CD14-positive monocyte (primary cell): ENCODE data around the gene LTV1. TPM values are rescaled to one million over a fixed set of nuclear protein-coding genes. Genes with fewer than 3 reads are reported as not detected.

Experiments used
- DNase-seq, 3 donors: peaks; one replicate each; pipeline ENCODE4 v3.0.0-alpha.2; 2011 to 2022
- H2AFZ ChIP-seq: 2 replicates; pipeline ENCODE4 v1.6.0; 2012; ENCODE audit warnings: mild to moderate bottlenecking, low read depth, low read length, inconsistent platforms; ENCODE audit not compliant: insufficient read depth, poor library complexity, severe bottlenecking
- H3K27ac ChIP-seq, 2 donors: 1 replicate in 1 of 2; 2 replicates in 1 of 2; pipeline ENCODE4 v1.5.1; 2012 to 2013; ENCODE audit warnings: low read length in 2 of 2, control low read depth in 1 of 2, inconsistent platforms in 1 of 2, low read depth in 1 of 2, mild to moderate bottlenecking in 1 of 2
- H3K27me3 ChIP-seq, 2 donors: one replicate each; pipeline versions ENCODE4 v1.6.0 to v1.6.1; 2011 to 2013; ENCODE audit warnings: low read length in 2 of 2; ENCODE audit not compliant: control insufficient read depth in 2 of 2, insufficient read depth in 2 of 2
- H3K36me3 ChIP-seq, 2 donors: replicated peaks in 1 of 2; 1 replicate in 1 of 2; 2 replicates in 1 of 2; pipeline versions ENCODE4 v1.5.1 to v1.6.1; 2012 to 2013; ENCODE audit warnings: low read length in 2 of 2, control low read depth in 1 of 2, inconsistent platforms in 1 of 2, mild to moderate bottlenecking in 1 of 2; ENCODE audit not compliant: insufficient read depth in 2 of 2, control insufficient read depth in 1 of 2
- H3K4me1 ChIP-seq, 2 donors: 1 replicate in 1 of 2; 2 replicates in 1 of 2; pipeline versions ENCODE4 v1.5.1 to v1.6.1; 2012 to 2013; ENCODE audit warnings: low read length in 2 of 2, control low read depth in 1 of 2, inconsistent platforms in 1 of 2, mild to moderate bottlenecking in 1 of 2, moderate library complexity in 1 of 2; ENCODE audit not compliant: insufficient read depth in 2 of 2, control insufficient read depth in 1 of 2
- H3K4me2 ChIP-seq: replicated peaks from 2 replicates; pipeline ENCODE3; 2012; ENCODE audit warnings: low read length, moderate library complexity, mild to moderate bottlenecking; ENCODE audit not compliant: poor library complexity, severe bottlenecking; ENCODE audit errors: extremely low read depth
- H3K4me3 ChIP-seq, 3 experiments: fragments of 200-600 bp in 1 of 3; sonication (generic) in 1 of 3; replicated peaks in 1 of 3; 1 replicate in 2 of 3; 2 replicates in 1 of 3; pipeline ENCODE4 v1.5.1; 2011 to 2013; ENCODE audit warnings: low read length in 3 of 3, mild to moderate bottlenecking in 3 of 3, control low read depth in 2 of 3, low read depth in 2 of 3, inconsistent platforms in 1 of 3, moderate library complexity in 1 of 3
- H3K79me2 ChIP-seq: 2 replicates; pipeline ENCODE4 v1.6.0; 2012; ENCODE audit warnings: mild to moderate bottlenecking, control low read depth, inconsistent platforms, low read length, moderate library complexity; ENCODE audit not compliant: insufficient read depth
- H3K9ac ChIP-seq: 2 replicates; pipeline ENCODE4 v1.6.0; 2017; ENCODE audit warnings: low read length, mild to moderate bottlenecking; ENCODE audit not compliant: insufficient read depth, poor library complexity, severe bottlenecking
- H3K9me3 ChIP-seq, 2 donors: replicated peaks in 1 of 2; 1 replicate in 1 of 2; 2 replicates in 1 of 2; pipeline versions ENCODE4 v1.5.1 to v1.6.1; 2012 to 2013; ENCODE audit warnings: low read length in 2 of 2, control low read depth in 1 of 2; ENCODE audit not compliant: control insufficient read depth in 1 of 2, insufficient read depth in 1 of 2
- H4K20me1 ChIP-seq: 2 replicates; pipeline ENCODE4 v1.6.0; 2012; ENCODE audit warnings: mild to moderate bottlenecking, low read length, control low read depth, moderate library complexity; ENCODE audit not compliant: insufficient read depth
- H3K27ac Mint-ChIP-seq, 7 donors: one replicate each; pipeline ENCODE4 v1.8.0; 2020; ENCODE audit warnings: mild to moderate bottlenecking in 7 of 7, mixed read lengths in 7 of 7, moderate library complexity in 6 of 7, inconsistent platforms in 2 of 7
- H3K27me3 Mint-ChIP-seq, 3 donors: one replicate each; pipeline ENCODE4 v1.8.0; 2021 to 2022; ENCODE audit warnings: low read depth in 3 of 3, mild to moderate bottlenecking in 3 of 3, mixed read lengths in 3 of 3, moderate library complexity in 3 of 3, inconsistent platforms in 1 of 3
- H3K36me3 Mint-ChIP-seq, 2 donors: one replicate each; pipeline ENCODE4 v1.8.0; 2020; ENCODE audit warnings: mixed read lengths in 2 of 2, inconsistent platforms in 1 of 2, mild to moderate bottlenecking in 1 of 2
- H3K4me1 Mint-ChIP-seq: one replicate; pipeline ENCODE4 v1.8.0; 2020; ENCODE audit warnings: mild to moderate bottlenecking, mixed read lengths
- H3K4me3 Mint-ChIP-seq, 2 donors: one replicate each; pipeline ENCODE4 v1.8.0; 2020; ENCODE audit warnings: mild to moderate bottlenecking in 2 of 2, mixed read lengths in 2 of 2, moderate library complexity in 1 of 2
- H3K9me3 Mint-ChIP-seq, 7 donors: one replicate each; pipeline ENCODE4 v1.8.0; 2020 to 2022; ENCODE audit warnings: mixed read lengths in 7 of 7, mild to moderate bottlenecking in 6 of 7, moderate library complexity in 6 of 7, inconsistent platforms in 2 of 7
- WGBS: methylation state at CpG from one replicate; pipeline ENCODE4 v1.1.5; 2013; ENCODE audit warnings: missing lambda C conversion rate; ENCODE audit not compliant: insufficient coverage; 5-methylcytosine and 5-hydroxymethylcytosine counted together
- intact Hi-C, 2 donors: fragments of 100-400 bp; cut with micrococcal nuclease; formaldehyde crosslinking; loops; one replicate each; pipeline versions ENCODE4 v1.15.0 to v1.15.1; 2023
- polyA plus RNA-seq, 3 donors: library from polyadenylated mRNA; depleted of rRNA in 1 of 3; unstranded in 2 of 3; stranded (reverse) in 1 of 3; fragments of 300-500 nt in 2 of 3; fragments of >200 nt in 1 of 3; fragmentation: Illumina TruSeq in 2 of 3; gene quantifications; 1 replicate in 2 of 3; 2 replicates in 1 of 3; pipeline ENCODE4 v1.2.3, GENCODE V29; 2012 to 2021
- TF ChIP-seq, protein P1 (sequence below): fragments of 200-600 bp; IDR thresholded peaks from one replicate; pipeline ENCODE4 v1.8.0; 2022; ENCODE audit warnings: antibody characterized with exemption, mild to moderate bottlenecking

The LTV1 gene
- polyA plus RNA-seq, 3 donors = 10.5 to 15.4 (median 11.6) TPM

DNA sequence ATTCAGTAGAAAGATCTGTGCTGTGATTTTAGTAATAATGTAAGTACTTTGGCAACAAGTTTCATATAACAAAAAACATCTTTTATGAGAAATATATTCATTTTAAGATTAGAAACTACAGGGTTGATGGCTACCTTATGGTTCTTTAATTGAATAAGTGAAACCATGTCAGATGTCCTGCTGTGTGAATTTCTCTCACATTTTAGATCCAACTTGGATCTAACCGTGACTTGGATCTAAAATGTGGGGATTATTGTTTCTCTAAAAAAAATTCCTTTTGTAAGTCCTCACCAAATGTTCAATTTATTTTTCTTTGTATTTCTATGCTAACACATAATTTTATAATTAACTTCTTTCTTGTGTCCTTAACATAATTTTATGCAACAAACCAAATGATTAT lies 51.5 kb downstream of the LTV1 start:
- Histone ChIP-seq H3K27ac (no peak overlapping the region), H3K79me2 (no peaks in the 10 kb centered on the region), H3K9ac (no peak overlapping the region), H3K27me3 (no peaks in the 10 kb centered on the region), H3K4me2 (no peak overlapping the region), H3K9me3 (no peaks in the 10 kb centered on the region), H3K4me3 (no peak overlapping the region), H4K20me1 (no peaks in the 10 kb centered on the region), H2AFZ (no peak overlapping the region), H3K4me1 (no peaks in the 10 kb centered on the region), H3K36me3 (no peaks in the 10 kb centered on the region)
- Mint-ChIP-seq H3K4me1 (peaks cover 10% of the 10 kb centered on the region), H3K9me3 (peaks cover 0 to 1% (median 0%) of the 10 kb centered on the region in 7 donors), H3K4me3 (no peak overlapping the region), H3K36me3 (no peaks in the 10 kb centered on the region), H3K27me3 (no peaks in the 10 kb centered on the region), H3K27ac (no peak overlapping the region)
- WGBS = no CpG with 5 or more reads among the region's 1 CpG
- intact Hi-C loops = no loop called here
- no peak for DNase-seq
- TF ChIP-seq, protein P1, sequence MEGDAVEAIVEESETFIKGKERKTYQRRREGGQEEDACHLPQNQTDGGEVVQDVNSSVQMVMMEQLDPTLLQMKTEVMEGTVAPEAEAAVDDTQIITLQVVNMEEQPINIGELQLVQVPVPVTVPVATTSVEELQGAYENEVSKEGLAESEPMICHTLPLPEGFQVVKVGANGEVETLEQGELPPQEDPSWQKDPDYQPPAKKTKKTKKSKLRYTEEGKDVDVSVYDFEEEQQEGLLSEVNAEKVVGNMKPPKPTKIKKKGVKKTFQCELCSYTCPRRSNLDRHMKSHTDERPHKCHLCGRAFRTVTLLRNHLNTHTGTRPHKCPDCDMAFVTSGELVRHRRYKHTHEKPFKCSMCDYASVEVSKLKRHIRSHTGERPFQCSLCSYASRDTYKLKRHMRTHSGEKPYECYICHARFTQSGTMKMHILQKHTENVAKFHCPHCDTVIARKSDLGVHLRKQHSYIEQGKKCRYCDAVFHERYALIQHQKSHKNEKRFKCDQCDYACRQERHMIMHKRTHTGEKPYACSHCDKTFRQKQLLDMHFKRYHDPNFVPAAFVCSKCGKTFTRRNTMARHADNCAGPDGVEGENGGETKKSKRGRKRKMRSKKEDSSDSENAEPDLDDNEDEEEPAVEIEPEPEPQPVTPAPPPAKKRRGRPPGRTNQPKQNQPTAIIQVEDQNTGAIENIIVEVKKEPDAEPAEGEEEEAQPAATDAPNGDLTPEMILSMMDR = no peak

DNA sequence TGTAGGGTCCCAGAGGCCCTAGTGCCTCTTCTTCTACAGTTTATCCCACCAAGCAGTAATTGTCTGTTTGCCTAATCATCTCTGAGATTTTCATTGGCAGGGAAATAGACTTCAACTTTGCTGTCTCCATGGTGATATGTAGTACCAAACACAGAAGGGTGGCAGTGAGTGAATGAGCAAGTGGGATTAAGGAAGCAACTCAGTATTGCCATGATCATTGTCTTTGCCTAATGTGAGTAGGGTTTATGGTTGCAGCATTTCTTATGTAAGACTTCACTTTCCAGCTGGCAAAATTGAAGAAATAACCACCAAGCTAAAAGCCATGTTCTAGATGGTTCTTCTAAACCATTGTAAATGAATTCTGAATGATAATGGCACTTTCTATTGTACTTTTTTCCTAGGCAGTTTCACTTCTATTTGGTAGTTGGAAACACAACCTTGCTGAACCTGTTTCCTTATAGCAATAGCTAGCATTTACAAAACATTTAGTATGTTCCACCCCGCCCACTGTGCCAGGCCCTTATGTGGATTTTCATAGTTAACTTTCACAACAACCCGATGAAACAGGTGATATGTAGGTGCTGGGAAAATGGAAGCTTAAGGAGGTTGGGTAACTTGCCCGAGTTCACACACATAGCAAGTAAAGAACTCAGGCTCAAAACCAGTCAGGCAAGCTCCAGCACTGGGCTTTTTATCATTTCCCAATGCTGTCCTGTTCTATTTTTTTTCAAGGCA lies 53.2 kb downstream of the LTV1 start:
- H2AFZ ChIP-seq = no peak overlapping the region
- WGBS = no CpG with 5 or more reads among the region's 3 CpGs
- no peaks in the 10 kb centered on the region for H3K9me3 ChIP-seq
- no peaks in the 10 kb centered on the region for H3K36me3 Mint-ChIP-seq
- no peaks in the 10 kb centered on the region for H4K20me1 ChIP-seq
- peaks cover 0 to 2% (median 0%) of the 10 kb centered on the region in 3 donors for H3K27me3 Mint-ChIP-seq
- H3K4me3 ChIP-seq = no peak overlapping the region
- no peak for DNase-seq
- H3K4me3 Mint-ChIP-seq = no peak overlapping the region
- peaks cover 10% of the 10 kb centered on the region for H3K4me1 Mint-ChIP-seq
- peaks cover 0 to 1% (median 0%) of the 10 kb centered on the region in 7 donors for H3K9me3 Mint-ChIP-seq
- H3K4me1 ChIP-seq = no peaks in the 10 kb centered on the region
- TF ChIP-seq, protein P1 = no peak
- H3K79me2 ChIP-seq = no peaks in the 10 kb centered on the region
- H3K4me2 ChIP-seq = no peak overlapping the region
- no peaks in the 10 kb centered on the region for H3K27me3 ChIP-seq
- intact Hi-C loops = no loop called here
- H3K27ac ChIP-seq = no peak overlapping the region
- H3K9ac ChIP-seq = no peak overlapping the region
- no peaks in the 10 kb centered on the region for H3K36me3 ChIP-seq
- H3K27ac Mint-ChIP-seq = peak overlapping the region in 1 of 7 donors; percentile 4
